DMS153 (cell line): Measurements from ENCODE around the gene MYL6B.
A peak's percentile ranks its signal among the peaks of the same experiment; 100 is the strongest.
"Not testable (repeated sequence)": the region's sequence is repeated elsewhere in the genome, so short reads cannot be mapped to it uniquely, and the experiment has no call there.

ENCODE experiments used
- DNase-seq: peaks from one replicate; lab custom pipeline; 2025; lab: John Stamatoyannopoulos, UW

MYL6B gene

GRCh38 chr12:56152132-56152755 is at the start of gene MYL6B:
Gene MYL6B, plus strand, starts transcription at chr12:56152587. Its CDS starts 1,332 bp downstream, at chr12:56153919.
- peak; percentile 84 for DNase-seq

DNA sequence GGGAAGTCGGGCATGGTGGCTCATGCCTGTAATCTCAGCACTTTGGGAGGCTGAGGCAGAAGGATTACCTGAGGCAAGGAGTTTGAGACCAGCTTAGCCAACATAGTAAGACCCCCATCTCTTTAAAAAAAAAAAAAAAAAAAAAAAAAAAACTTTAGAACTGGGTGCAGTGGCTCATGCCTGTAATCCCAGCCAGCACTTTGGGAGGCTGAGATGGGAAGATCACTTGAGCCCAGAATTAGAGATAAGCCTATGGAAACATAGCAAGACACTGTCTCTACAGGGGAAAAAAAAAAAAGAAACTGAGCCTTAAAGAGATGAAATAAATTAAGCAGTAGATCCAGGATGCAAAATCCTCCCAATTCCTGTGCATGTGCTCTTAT is 49.7 kb upstream of the MYL6B start:
- DNase-seq, result no peak

DNA sequence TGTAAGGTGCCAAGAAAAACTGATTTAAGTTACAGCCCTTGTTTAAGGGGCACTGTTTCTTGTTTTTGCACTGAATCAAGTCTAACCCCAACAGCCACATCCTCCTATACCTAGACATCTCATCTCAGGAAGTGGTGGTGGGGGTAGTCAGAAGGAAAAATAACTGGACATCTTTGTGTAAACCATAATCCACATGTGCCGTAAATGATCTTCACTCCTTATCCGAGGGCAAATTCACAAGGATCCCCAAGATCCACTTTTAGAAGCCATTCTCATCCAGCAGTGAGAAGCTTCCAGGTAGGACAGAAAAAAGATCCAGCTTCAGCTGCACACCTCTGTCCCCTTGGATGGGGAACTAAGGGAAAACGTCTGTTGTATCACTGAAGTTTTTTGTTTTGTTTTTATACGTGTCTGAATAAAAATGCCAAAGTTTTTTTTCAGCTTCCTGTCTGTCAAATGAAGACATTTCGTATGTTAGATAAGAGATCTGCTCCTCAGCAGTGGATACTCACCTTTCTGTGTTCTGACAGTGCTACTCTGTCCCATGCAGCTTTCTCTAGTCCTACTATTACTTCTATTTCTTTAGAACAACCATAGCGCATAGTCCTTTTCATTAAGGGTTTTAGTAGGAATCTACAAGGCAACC is 49.2 kb upstream of the MYL6B start:
- DNase-seq, result no peak

GRCh38 chr12:56103823-56104108 is 48.6 kb upstream of the MYL6B start:
- no peak for DNase-seq

DNA sequence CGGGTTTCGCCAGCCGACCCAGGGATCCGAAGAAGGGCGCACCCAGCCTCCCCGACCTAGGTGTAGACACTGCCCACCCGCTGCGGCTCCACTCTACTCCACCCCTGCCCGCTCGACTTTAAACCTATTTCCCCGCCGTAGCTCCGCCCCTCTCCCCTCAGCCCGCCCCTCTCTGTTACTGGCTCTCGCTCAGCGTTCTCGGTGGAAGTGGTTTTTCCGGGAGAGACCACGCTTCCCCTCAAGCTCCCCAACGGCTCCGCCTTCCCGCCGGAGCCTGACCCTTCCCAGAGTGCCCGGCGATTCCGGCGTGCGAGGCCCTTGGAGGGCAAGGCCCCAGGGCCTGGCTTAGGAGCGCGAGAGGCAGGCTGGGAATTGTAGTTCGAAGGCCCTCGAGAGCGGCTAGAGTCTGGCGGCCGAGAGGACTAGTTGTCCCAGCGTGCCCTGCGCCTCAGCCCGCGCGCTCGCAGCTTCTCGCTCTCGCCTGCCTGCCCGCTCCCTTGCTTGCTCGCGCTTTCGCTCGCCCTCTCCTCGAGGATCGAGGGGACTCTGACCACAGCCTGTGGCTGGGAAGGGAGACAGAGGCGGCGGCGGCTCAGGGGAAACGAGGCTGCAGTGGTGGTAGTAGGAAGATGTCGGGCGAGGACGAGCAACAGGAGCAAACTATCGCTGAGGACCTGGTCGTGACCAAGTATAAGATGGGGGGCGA is 48.1 kb upstream of the MYL6B start, which contains the start of gene PA2G4:
PA2G4 (plus strand) TSS at position 451 of the 706 bp plus-strand sequence; CDS start at position 630, 179 bp downstream.
- peak; percentile 99 for DNase-seq

GRCh38 chr12:56104815-56105608 is 47.4 kb upstream of the MYL6B start:
- DNase-seq, result no peak

- no peak for DNase-seq
These were observed 46.8 kb upstream of the MYL6B start for GRCh38 chr12:56105609-56105902.

GRCh38 chr12:56107242-56107641 is 45.1 kb upstream of the MYL6B start:
- DNase-seq, result no peak

- no peak for DNase-seq
These were observed 41.8 kb upstream of the MYL6B start for GRCh38 chr12:56110571-56110970.

GRCh38 chr12:56114084-56114483 is 38.3 kb upstream of the MYL6B start:
- no peak for DNase-seq

DNA sequence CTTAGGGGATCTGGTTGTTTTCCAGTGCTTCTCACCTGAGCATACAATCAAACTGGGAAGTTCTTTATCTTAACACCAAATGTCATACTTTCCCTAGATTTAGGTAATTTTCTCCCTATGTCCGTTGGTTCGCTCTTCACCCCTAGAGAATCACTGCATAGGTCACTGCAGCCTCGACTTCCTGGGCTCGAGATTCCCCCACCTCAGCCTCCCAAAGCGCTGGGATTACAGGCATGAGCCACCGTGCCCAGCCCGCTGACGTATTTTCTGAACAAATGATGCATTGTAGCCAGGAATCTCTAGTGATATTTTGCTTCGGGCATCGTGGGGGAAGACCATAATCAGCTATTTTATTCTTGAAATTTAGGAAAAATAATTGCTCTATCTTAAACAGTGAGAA is 37.1 kb upstream of the MYL6B start:
- DNase-seq, result no peak

- DNase-seq, result peak; percentile 90
These were observed 35.9 kb upstream of the MYL6B start, which contains the start of gene RPL41 for GRCh38 chr12:56116267-56117081. Gene RPL41, plus strand, starts transcription at chr12:56116633.

- not testable (repeated sequence) for DNase-seq
These were observed 35.2 kb upstream of the MYL6B start for GRCh38 chr12:56117082-56117706.

DNA sequence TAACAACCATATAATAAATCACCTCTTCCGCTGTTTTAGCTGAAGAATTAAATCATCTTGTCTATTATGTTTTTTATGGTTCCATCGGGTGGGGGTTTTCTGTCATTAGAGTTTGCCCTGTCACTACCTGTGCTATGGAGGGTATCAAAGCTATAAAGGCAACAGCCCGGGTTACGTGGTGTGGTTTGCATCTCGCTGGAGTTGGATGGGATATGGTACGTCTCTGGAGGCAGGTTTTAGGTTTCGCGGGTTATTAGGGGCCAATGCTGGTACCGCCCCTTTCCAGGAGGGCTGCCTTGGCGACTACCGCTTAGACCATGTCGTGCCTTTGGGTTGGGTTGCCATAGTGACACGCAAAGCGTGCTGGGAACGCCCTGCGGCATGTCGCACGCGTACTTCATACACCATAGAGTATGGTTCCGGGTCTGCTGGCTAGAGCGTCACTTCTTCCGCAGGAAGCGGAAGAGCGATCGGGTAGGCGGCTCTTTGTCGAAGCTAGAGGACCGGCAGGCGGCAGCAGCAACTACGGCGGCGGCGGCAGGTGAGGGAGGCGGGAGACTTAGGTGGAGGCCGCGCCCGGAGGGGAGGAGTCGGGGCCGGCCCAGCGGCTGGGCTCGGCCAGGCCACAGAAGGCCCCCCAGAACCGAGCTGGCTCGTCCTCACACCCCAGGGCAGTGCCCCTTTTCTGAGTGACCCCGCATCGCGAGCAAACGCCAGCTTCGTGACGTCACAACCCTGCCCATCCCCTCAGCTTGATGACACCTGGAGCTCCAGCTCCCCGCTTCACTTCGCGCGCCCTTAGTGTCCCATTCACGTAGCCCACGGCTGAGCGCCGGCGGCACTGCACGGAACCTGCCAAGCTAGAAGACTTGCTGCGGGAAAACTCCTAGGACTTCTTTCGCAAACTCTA is 34.4 kb upstream of the MYL6B start, which contains the start of gene ZC3H10:
ZC3H10 (plus strand) TSS at position 489 of the 910 bp plus-strand sequence. CDS start 2,297 bp downstream, outside the sequence.
- peak; percentile 99 for DNase-seq

GRCh38 chr12:56118688-56119357 is 33.6 kb upstream of the MYL6B start:
- no peak for DNase-seq

DNA sequence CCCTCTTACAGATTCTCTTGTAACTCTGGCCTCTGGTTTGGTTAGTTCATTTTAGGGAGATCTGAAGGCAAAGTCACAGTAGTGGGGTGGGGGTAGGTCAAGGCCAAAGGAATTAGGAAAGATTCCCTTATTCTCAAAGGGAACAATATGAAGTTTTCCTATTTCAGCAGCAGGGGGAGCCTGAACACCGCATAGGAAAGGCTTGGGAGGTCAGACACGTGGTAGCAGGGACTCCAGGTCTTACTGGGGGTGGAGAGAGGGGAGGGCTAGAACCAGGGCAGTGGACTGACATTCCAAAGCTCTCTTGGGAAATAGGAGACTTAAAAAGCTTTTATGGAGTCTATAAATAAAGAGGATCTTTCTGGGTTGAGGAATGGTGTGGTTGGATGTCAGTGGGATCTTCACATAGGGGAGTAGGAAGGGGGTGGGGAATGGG is 33.0 kb upstream of the MYL6B start:
- peak; percentile 80 for DNase-seq

GRCh38 chr12:56120158-56120846 is 32.1 kb upstream of the MYL6B start:
- DNase-seq, result no peak

DNA sequence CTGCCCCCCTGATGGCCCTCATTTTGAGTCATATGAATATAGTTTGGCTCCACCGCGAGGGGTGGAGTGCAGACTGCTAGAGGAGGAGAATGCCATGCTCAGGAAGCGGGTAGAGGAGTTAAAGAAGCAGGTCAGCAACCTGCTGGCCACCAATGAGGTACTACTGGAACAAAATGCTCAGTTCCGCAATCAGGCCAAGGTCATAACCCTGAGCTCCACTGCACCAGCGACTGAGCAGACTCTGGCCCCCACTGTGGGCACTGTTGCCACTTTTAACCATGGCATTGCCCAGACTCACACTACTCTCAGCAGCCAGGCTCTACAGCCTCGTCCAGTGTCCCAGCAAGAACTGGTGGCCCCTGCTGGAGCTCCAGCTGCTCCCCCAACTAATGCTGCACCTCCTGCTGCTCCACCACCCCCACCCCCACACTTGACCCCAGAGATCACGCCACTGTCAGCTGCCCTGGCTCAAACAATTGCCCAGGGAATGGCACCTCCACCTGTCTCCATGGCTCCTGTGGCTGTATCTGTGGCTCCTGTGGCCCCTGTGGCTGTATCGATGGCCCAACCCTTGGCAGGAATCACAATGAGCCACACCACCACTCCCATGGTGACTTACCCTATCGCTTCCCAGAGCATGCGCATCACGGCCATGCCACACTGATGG is 31.1 kb upstream of the MYL6B start:
- DNase-seq, result no peak
